SK-N-SH (cell line): ENCODE results near the gene ADGRG3. TPM values are rescaled to one million over a fixed set of nuclear protein-coding genes. Genes with fewer than 3 reads are reported as not detected.

Source experiments
- CTCF ChIA-PET: fragments of 300-600, 350-600 bp; formaldehyde crosslinking; extraction: SDS; loops from one replicate; lab custom pipeline; 2021; lab: Yijun Ruan, JAX
- POLR2A ChIA-PET: fragments of 350-600 bp; sonication (Branson Sonifier 250); formaldehyde crosslinking; extraction: SDS; loops from one replicate; lab custom pipeline; 2020; ENCODE audit warnings: antibody characterized with exemption, inconsistent platforms; lab: Yijun Ruan, JAX
- DNase-seq: peaks from one replicate; pipeline ENCODE4 v3.0.0; 2012
- H2AFZ ChIP-seq: fragments of 200-600 bp; sonication (generic); 2 replicates; pipeline ENCODE4 v1.8.1; 2016; ENCODE audit warnings: antibody characterized with exemption, mild to moderate bottlenecking, low read depth
- H3F3A ChIP-seq: fragments of 200-600 bp; sonication (generic); replicated peaks from 2 replicates; pipeline ENCODE3; 2016; ENCODE audit warnings: antibody characterized with exemption, mild to moderate bottlenecking; ENCODE audit not compliant: insufficient read depth
- H3K27ac ChIP-seq, 2 experiments: fragments of 200-500 bp in 1 of 2; fragments of 200-600 bp in 1 of 2; sonication (Bioruptor generic) in 1 of 2; sonication (generic), shearing (Covaris generic) in 1 of 2; 2 replicates each; pipeline versions ENCODE4 v1.5.1 to v1.6.1; 2014 to 2016; ENCODE audit warnings: low read depth in 2 of 2, inconsistent platforms in 1 of 2, low read length in 1 of 2, mild to moderate bottlenecking in 1 of 2, mixed read lengths in 1 of 2
- H3K27me3 ChIP-seq: fragments of 200-600 bp; sonication (generic), shearing (Covaris generic); 2 replicates; pipeline ENCODE4 v1.6.1; 2016; ENCODE audit warnings: mixed run types; ENCODE audit not compliant: insufficient read depth
- H3K36me3 ChIP-seq, 2 experiments: fragments of 200-500 bp in 1 of 2; fragments of 200-600 bp in 1 of 2; sonication (Bioruptor generic) in 1 of 2; sonication (generic) in 1 of 2; replicated peaks in 1 of 2; 2 replicates each; pipeline versions ENCODE3 to v1.5.1; 2014 to 2016; ENCODE audit warnings: low read length in 1 of 2, mild to moderate bottlenecking in 1 of 2; ENCODE audit not compliant: insufficient read depth in 2 of 2, control insufficient read depth in 1 of 2
- H3K4me1 ChIP-seq, 2 experiments: fragments of 200-500 bp in 1 of 2; fragments of 200-600 bp in 1 of 2; sonication (Bioruptor generic) in 1 of 2; sonication (generic), shearing (Covaris generic) in 1 of 2; 2 replicates each; pipeline versions ENCODE4 v1.5.1 to v1.6.1; 2014 to 2016; ENCODE audit warnings: low read depth in 1 of 2, low read length in 1 of 2, mixed run types in 1 of 2; ENCODE audit not compliant: insufficient read depth in 2 of 2, control insufficient read depth in 1 of 2
- H3K4me2 ChIP-seq: fragments of 200-600 bp; sonication (generic), shearing (Covaris generic); 2 replicates; pipeline ENCODE4 v1.6.1; 2017; ENCODE audit warnings: mixed run types
- H3K4me3 ChIP-seq, 2 experiments: fragments of 200-500 bp in 1 of 2; fragments of 200-600 bp in 1 of 2; sonication (Bioruptor generic) in 1 of 2; sonication (generic), shearing (Covaris generic) in 1 of 2; 2 replicates each; pipeline versions ENCODE4 v1.5.1 to v1.8.1; 2014 to 2016; ENCODE audit warnings: low read depth in 2 of 2, inconsistent platforms in 1 of 2, low read length in 1 of 2, mild to moderate bottlenecking in 1 of 2, mixed read lengths in 1 of 2, moderate library complexity in 1 of 2
- H3K79me2 ChIP-seq: fragments of 200-600 bp; sonication (generic); 2 replicates; pipeline ENCODE4 v1.8.1; 2017; ENCODE audit warnings: mild to moderate bottlenecking; ENCODE audit not compliant: insufficient read depth
- H3K9ac ChIP-seq: fragments of 200-600 bp; sonication (generic); 2 replicates; pipeline ENCODE4 v1.6.1; 2017; ENCODE audit warnings: mixed run types
- H3K9me2 ChIP-seq: fragments of 200-600 bp; sonication (generic); 2 replicates; pipeline ENCODE4 v1.6.1; 2017; ENCODE audit warnings: mixed run types
- H3K9me3 ChIP-seq: fragments of 200-600 bp; sonication (generic); 2 replicates; pipeline ENCODE4 v1.6.1; 2017; ENCODE audit warnings: mixed run types, mild to moderate bottlenecking, moderate library complexity
- H4K20me1 ChIP-seq: fragments of 200-600 bp; sonication (generic); 2 replicates; pipeline ENCODE4 v1.6.1; 2017; ENCODE audit warnings: mild to moderate bottlenecking, mixed run types; ENCODE audit not compliant: insufficient read depth
- FOSL2 ChIP-seq: IDR thresholded peaks from 2 replicates; pipeline ENCODE4 v1.4.0; 2012; ENCODE audit warnings: low read depth, mild to moderate bottlenecking, moderate library complexity, borderline replicate concordance
- FOXM1 ChIP-seq: IDR thresholded peaks from 2 replicates; pipeline ENCODE4 v1.4.0; 2012; ENCODE audit warnings: low read depth, mild to moderate bottlenecking
- GABPA ChIP-seq: IDR thresholded peaks from 2 replicates; pipeline ENCODE4 v1.4.0; 2012; ENCODE audit warnings: low read depth, mild to moderate bottlenecking
- JUND ChIP-seq: IDR thresholded peaks from 2 replicates; pipeline ENCODE4 v1.4.0; 2012
- MEF2A ChIP-seq: IDR thresholded peaks from 2 replicates; pipeline ENCODE4 v1.4.0; 2012; ENCODE audit warnings: low read depth, borderline replicate concordance
- MXI1 ChIP-seq: IDR thresholded peaks from 2 replicates; pipeline ENCODE4 v1.6.1; 2012; ENCODE audit warnings: mild to moderate bottlenecking, low read depth, low read length, improper control_type of control experiment
- NFIC ChIP-seq: IDR thresholded peaks from 2 replicates; pipeline ENCODE4 v1.4.0; 2012; ENCODE audit warnings: borderline replicate concordance
- NRF1 ChIP-seq: IDR thresholded peaks from 2 replicates; pipeline ENCODE4 v1.6.1; 2012; ENCODE audit warnings: low read depth, mild to moderate bottlenecking, low read length
- RAD21 ChIP-seq: IDR thresholded peaks from 2 replicates; pipeline ENCODE4 v1.6.1; 2012; ENCODE audit warnings: mild to moderate bottlenecking, low read length
- RCOR1 ChIP-seq: fragments of 150-350 bp; IDR thresholded peaks from 2 replicates; pipeline ENCODE4 v1.6.1; 2017; ENCODE audit warnings: antibody characterized with exemption, low read length
- RXRA ChIP-seq: IDR thresholded peaks from 2 replicates; pipeline ENCODE4 v1.4.0; 2012; ENCODE audit warnings: low read depth, mild to moderate bottlenecking, borderline replicate concordance
- TAF1 ChIP-seq: IDR thresholded peaks from 2 replicates; pipeline ENCODE4 v1.6.1; 2012; ENCODE audit warnings: low read depth, mild to moderate bottlenecking, low read length, moderate library complexity, borderline replicate concordance
- TEAD4 ChIP-seq: IDR thresholded peaks from 2 replicates; pipeline ENCODE4 v1.4.0; 2012; ENCODE audit warnings: mild to moderate bottlenecking, borderline replicate concordance; ENCODE audit not compliant: insufficient read depth
- YY1 ChIP-seq: IDR thresholded peaks from 2 replicates; pipeline ENCODE4 v1.4.0; 2012; ENCODE audit warnings: low read depth, mild to moderate bottlenecking
- WGBS: methylation state at CpG from one replicate; pipeline ENCODE4 v1.1.6; 2017; ENCODE audit warnings: low lambda C conversion rate; 5-methylcytosine and 5-hydroxymethylcytosine counted together
- polyA plus RNA-seq, 3 experiments: library from polyadenylated mRNA; depleted of rRNA; stranded (reverse); fragments of >200 nt; gene quantifications; 2 replicates each; pipeline ENCODE4 v1.2.3, GENCODE V29; 2012
- TF ChIP-seq, protein P1 (sequence below): fragments of 200-600 bp; sonication (generic); IDR thresholded peaks from 2 replicates; pipeline ENCODE4 v1.6.1; 2017; ENCODE audit warnings: antibody characterized with exemption, mild to moderate bottlenecking, moderate library complexity
- TF ChIP-seq, protein P2 (sequence below): fragments of 150-350 bp; IDR thresholded peaks from 2 replicates; pipeline ENCODE4 v1.6.1; 2017; ENCODE audit warnings: antibody characterized with exemption, low read length, low read depth, borderline replicate concordance

The ADGRG3 gene, protein sequence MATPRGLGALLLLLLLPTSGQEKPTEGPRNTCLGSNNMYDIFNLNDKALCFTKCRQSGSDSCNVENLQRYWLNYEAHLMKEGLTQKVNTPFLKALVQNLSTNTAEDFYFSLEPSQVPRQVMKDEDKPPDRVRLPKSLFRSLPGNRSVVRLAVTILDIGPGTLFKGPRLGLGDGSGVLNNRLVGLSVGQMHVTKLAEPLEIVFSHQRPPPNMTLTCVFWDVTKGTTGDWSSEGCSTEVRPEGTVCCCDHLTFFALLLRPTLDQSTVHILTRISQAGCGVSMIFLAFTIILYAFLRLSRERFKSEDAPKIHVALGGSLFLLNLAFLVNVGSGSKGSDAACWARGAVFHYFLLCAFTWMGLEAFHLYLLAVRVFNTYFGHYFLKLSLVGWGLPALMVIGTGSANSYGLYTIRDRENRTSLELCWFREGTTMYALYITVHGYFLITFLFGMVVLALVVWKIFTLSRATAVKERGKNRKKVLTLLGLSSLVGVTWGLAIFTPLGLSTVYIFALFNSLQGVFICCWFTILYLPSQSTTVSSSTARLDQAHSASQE
- not detected in 2 replicates for polyA plus RNA-seq (2012; rRNA removed)
- not detected in 2 replicates for polyA plus RNA-seq (2012; cell fraction: cytosol; rRNA removed)
- not detected in 2 replicates for polyA plus RNA-seq (2012; cell fraction: nucleus; rRNA removed)

GRCh38 chr16:57668263-57668571 lies at the start of gene ADGRG3:
ADGRG3 (plus strand) TSS chr16:57668306; CDS start chr16:57668348, 42 bp downstream.
- H3F3A ChIP-seq: no peaks in the 10 kb centered on the region
- DNase-seq: no peak
- no peaks in the 10 kb centered on the region for H3K9me2 ChIP-seq
- H4K20me1 ChIP-seq: no peaks in the 10 kb centered on the region
- no peaks in the 10 kb centered on the region for H3K79me2 ChIP-seq
- no peaks in the 10 kb centered on the region for H3K36me3 ChIP-seq
- no peak within 1 kb of the TSS for H2AFZ ChIP-seq
- H3K4me2 ChIP-seq: no peak within 1 kb of the TSS
- H3K27me3 ChIP-seq: peaks cover 7% of the 10 kb centered on the region; the same call in 1 of the 2 replicates
- ChIA-PET POLR2A (no interaction called here), CTCF (interaction anchor here (0.8 to 1.5 kb wide), 3 partner anchors 19 to 92 kb away, joined by 3 read pairs; no protein-coding TSS in a partner anchor)
- H3K4me1 ChIP-seq: peaks cover 0 to 11% of the 10 kb centered on the region in 2 experiments; a peak in 1 of 4 replicates
- WGBS: 50% methylated on average over 1 of the region's 11 CpGs
- TF ChIP-seq FOSL2 (no peak), RAD21 (no peak), RXRA (no peak), JUND (no peak), MXI1 (no peak), TAF1 (no peak), YY1 (no peak), MEF2A (no peak), NRF1 (no peak), FOXM1 (no peak), NFIC (no peak), TEAD4 (no peak), GABPA (no peak), RCOR1 (no peak)
- TF ChIP-seq, protein P1, sequence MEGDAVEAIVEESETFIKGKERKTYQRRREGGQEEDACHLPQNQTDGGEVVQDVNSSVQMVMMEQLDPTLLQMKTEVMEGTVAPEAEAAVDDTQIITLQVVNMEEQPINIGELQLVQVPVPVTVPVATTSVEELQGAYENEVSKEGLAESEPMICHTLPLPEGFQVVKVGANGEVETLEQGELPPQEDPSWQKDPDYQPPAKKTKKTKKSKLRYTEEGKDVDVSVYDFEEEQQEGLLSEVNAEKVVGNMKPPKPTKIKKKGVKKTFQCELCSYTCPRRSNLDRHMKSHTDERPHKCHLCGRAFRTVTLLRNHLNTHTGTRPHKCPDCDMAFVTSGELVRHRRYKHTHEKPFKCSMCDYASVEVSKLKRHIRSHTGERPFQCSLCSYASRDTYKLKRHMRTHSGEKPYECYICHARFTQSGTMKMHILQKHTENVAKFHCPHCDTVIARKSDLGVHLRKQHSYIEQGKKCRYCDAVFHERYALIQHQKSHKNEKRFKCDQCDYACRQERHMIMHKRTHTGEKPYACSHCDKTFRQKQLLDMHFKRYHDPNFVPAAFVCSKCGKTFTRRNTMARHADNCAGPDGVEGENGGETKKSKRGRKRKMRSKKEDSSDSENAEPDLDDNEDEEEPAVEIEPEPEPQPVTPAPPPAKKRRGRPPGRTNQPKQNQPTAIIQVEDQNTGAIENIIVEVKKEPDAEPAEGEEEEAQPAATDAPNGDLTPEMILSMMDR: no peak
- TF ChIP-seq, protein P2, sequence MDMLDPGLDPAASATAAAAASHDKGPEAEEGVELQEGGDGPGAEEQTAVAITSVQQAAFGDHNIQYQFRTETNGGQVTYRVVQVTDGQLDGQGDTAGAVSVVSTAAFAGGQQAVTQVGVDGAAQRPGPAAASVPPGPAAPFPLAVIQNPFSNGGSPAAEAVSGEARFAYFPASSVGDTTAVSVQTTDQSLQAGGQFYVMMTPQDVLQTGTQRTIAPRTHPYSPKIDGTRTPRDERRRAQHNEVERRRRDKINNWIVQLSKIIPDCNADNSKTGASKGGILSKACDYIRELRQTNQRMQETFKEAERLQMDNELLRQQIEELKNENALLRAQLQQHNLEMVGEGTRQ: no peak
- H3K9me3 ChIP-seq: no peaks in the 10 kb centered on the region
- no peak within 1 kb of the TSS for H3K9ac ChIP-seq
- H3K4me3 ChIP-seq: no peak within 1 kb of the TSS
- no peak within 1 kb of the TSS for H3K27ac ChIP-seq
